Mesothelial cell of epicardium (in vitro differentiated cells): ENCODE data around the gene KCNQ5. TPM values are rescaled to one million over a fixed set of nuclear protein-coding genes. Genes with fewer than 3 reads are reported as not detected.
A peak's percentile ranks its signal among the peaks of the same experiment; 100 is the strongest.

Source experiments
- DNase-seq, 2 experiments: peaks; one replicate each; pipeline ENCODE4 v3.0.0; 2021; ENCODE audit warnings: low spot score in 2 of 2; ENCODE audit not compliant: unreplicated experiment in 2 of 2
- H3K27ac Mint-ChIP-seq: 2 replicates; pipeline ENCODE4 v1.8.0; 2021; ENCODE audit warnings: mixed read lengths
- H3K27me3 Mint-ChIP-seq: 2 replicates; pipeline ENCODE4 v1.8.0; 2021; ENCODE audit warnings: low read depth, mixed read lengths
- H3K36me3 Mint-ChIP-seq: 2 replicates; pipeline ENCODE4 v1.8.0; 2021; ENCODE audit warnings: mixed read lengths
- H3K4me1 Mint-ChIP-seq: 2 replicates; pipeline ENCODE4 v1.8.0; 2021; ENCODE audit warnings: mixed read lengths
- H3K4me3 Mint-ChIP-seq: 2 replicates; pipeline ENCODE4 v1.8.0; 2021; ENCODE audit warnings: mild to moderate bottlenecking, moderate library complexity, mixed read lengths
- H3K9me3 Mint-ChIP-seq: 2 replicates; pipeline ENCODE4 v1.8.0; 2021; ENCODE audit warnings: mixed read lengths
- total RNA-seq: library from RNA; stranded (reverse); gene quantifications from 3 replicates; pipeline ENCODE4 v1.2.1, GENCODE V29; 2021
- TF ChIP-seq, protein P1 (sequence below): fragments of 200-600 bp; sonication (generic); IDR thresholded peaks from one replicate; pipeline ENCODE4 v1.5.0; 2021; ENCODE audit warnings: antibody characterized with exemption; ENCODE audit not compliant: unreplicated experiment

KCNQ5 gene
- total RNA-seq, 1 donor from 2014 or later: 4.8 TPM

DNA sequence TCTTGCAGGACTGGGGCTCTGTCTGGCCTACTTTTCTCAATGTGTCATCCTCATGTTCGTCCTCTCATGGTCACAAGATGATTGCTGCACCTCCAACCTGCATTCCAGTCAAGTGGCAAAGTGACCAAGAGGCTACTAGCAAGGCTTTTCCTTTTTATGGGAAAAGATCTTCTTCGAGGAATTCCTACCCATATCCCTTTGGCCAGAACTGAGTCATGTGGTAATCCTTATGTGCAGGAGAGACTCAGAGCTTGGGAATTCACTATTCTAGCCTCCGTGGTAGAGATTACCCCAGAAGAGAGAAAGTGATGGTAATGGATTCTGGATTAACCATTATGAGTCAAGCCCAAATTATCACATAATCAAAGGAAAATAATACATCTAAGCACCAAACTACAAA is 162.7 kb downstream of the KCNQ5 start:
- H3K36me3 Mint-ChIP-seq: no peaks in the 10 kb centered on the region
- DNase-seq: no peak
- no peaks in the 10 kb centered on the region for H3K27me3 Mint-ChIP-seq
- peaks cover 15% of the 10 kb centered on the region for H3K4me1 Mint-ChIP-seq
- H3K9me3 Mint-ChIP-seq: peaks cover 3% of the 10 kb centered on the region
- H3K4me3 Mint-ChIP-seq: no peak overlapping the region
- TF ChIP-seq, protein P1, sequence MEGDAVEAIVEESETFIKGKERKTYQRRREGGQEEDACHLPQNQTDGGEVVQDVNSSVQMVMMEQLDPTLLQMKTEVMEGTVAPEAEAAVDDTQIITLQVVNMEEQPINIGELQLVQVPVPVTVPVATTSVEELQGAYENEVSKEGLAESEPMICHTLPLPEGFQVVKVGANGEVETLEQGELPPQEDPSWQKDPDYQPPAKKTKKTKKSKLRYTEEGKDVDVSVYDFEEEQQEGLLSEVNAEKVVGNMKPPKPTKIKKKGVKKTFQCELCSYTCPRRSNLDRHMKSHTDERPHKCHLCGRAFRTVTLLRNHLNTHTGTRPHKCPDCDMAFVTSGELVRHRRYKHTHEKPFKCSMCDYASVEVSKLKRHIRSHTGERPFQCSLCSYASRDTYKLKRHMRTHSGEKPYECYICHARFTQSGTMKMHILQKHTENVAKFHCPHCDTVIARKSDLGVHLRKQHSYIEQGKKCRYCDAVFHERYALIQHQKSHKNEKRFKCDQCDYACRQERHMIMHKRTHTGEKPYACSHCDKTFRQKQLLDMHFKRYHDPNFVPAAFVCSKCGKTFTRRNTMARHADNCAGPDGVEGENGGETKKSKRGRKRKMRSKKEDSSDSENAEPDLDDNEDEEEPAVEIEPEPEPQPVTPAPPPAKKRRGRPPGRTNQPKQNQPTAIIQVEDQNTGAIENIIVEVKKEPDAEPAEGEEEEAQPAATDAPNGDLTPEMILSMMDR: no peak
- no peak overlapping the region for H3K27ac Mint-ChIP-seq

DNA sequence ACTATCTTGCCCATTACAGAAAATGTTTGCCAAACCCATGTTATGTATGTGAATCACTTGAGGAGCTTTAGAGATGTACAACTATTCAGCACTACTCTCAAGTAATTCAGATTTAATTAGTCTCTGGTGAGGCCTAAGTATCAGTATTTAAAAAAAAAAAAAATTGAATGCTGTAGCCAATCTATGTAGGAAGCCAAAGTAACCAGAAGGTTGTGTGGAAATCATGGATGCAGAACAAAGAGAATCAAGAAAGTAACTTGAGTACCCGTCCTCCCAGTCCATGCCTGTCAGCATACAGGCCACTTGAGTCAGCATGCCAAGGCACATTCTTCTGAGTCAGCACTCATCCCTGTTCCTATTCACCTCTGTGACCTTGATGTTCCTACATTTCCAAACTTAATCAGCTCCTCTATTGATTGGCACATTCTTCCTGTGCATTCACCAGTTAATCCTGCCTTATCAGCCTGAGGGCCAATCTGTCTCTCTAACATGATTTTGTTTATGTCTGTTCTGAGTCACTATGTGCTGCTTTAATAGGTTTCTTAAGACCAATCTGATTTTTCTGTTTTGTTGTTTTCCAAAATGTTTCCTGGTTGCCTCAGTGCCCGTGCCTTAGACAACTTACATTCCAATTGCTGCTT is 165.6 kb downstream of the KCNQ5 start:
- no peaks in the 10 kb centered on the region for H3K27me3 Mint-ChIP-seq
- no peaks in the 10 kb centered on the region for H3K36me3 Mint-ChIP-seq
- DNase-seq: no peak
- H3K4me1 Mint-ChIP-seq: peaks cover 15% of the 10 kb centered on the region
- H3K27ac Mint-ChIP-seq: peak overlapping the region; percentile 18
- TF ChIP-seq, protein P1: no peak
- H3K9me3 Mint-ChIP-seq: peaks cover 3% of the 10 kb centered on the region
- H3K4me3 Mint-ChIP-seq: no peak overlapping the region

DNA sequence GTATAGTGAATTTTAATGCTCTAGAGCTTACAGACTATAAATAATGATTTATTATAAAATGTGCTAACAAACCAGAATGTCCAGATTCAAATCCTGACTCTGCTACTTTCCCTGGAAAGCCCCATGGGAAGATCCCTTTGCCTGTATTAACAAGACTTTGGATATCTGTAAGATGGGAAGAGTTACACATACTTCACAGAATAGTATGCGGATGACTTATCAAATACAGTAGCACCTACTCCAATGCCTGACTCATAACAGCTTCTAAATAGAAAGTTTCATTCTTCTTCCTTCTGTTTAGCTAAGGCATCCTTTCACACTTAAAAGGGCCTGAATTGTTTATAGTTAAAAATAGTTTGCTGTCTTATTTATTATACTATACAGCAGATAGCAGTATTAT is 166.3 kb downstream of the KCNQ5 start:
- Mint-ChIP-seq H3K4me3 (no peak overlapping the region), H3K27me3 (no peaks in the 10 kb centered on the region), H3K9me3 (peaks cover 3% of the 10 kb centered on the region), H3K36me3 (no peaks in the 10 kb centered on the region), H3K4me1 (peaks cover 12% of the 10 kb centered on the region), H3K27ac (no peak overlapping the region)
- TF ChIP-seq, protein P1: no peak
- DNase-seq: no peak

DNA sequence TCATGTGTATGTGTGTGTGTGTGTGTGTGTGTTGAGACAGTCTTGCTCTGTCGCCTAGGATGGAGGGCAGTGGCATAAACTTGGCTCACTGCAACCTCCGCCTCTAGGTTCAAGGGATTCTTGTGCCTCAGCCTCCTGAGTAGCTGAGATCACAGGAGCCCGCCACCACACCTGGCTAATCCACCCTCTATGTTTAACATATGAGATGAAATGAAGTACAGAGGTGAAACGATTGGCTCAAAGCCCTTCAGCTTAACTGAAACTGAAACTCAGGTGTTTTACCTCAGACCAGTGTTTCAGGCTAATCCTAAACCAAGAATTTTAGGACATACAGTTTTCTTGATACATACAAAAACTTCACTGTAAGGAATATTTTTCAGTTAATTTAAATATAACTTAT is 167.3 kb downstream of the KCNQ5 start:
- Mint-ChIP-seq H3K27ac (no peak overlapping the region), H3K27me3 (no peaks in the 10 kb centered on the region), H3K36me3 (no peaks in the 10 kb centered on the region), H3K4me3 (no peak overlapping the region), H3K9me3 (peaks cover 3% of the 10 kb centered on the region), H3K4me1 (peaks cover 7% of the 10 kb centered on the region)
- TF ChIP-seq, protein P1: no peak
- DNase-seq: no peak

DNA sequence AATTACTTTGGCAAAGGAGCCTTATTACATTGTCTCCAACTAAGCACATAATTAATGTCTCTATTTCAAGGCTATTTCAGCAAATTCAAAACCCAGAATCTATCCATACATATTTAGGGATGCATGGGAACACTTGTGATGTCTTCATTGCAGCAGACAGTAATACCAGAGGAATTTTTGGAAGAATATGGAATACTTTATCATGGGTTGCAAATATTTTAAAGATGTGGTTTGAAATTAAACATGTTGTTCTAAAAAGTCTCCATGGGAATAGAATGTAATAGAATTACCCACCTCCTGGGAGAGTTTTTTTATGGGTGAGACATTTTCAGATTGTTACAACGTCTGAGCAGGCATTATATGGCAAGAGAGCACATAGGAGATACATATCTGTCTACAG is 170.8 kb downstream of the KCNQ5 start:
- Mint-ChIP-seq H3K4me1 (peaks cover 3% of the 10 kb centered on the region), H3K4me3 (no peak overlapping the region), H3K27ac (no peak overlapping the region), H3K27me3 (no peaks in the 10 kb centered on the region), H3K9me3 (no peaks in the 10 kb centered on the region), H3K36me3 (no peaks in the 10 kb centered on the region)
- TF ChIP-seq, protein P1: no peak
- no peak for DNase-seq
